Esophagus muscularis mucosa (tissue), 4 donors: Measurements from ENCODE around the gene OR4F15. TPM values are rescaled to one million over a fixed set of nuclear protein-coding genes. Genes with fewer than 3 reads are reported as not detected.

Experiments used
- DNase-seq: peaks from one replicate; pipeline ENCODE4 v3.0.0-alpha.2; 2017; ENCODE audit errors: extremely low spot score
- H3K27ac ChIP-seq, 4 donors: fragments of 200-600 bp; sonication (generic); replicated peaks in 1 of 4; 1 replicate in 3 of 4; 2 replicates in 1 of 4; pipeline ENCODE4 v1.5.1; 2016 to 2019; ENCODE audit warnings: mild to moderate bottlenecking in 1 of 4
- H3K27me3 ChIP-seq, 4 donors: fragments of 200-600 bp; sonication (generic); one replicate each; pipeline versions ENCODE4 v1.5.1 to v1.6.0; 2016 to 2019
- H3K36me3 ChIP-seq, 4 donors: fragments of 200-600 bp; sonication (generic); one replicate each; pipeline ENCODE4 v1.5.1; 2016 to 2019
- H3K4me1 ChIP-seq, 4 donors: fragments of 200-600 bp; sonication (generic); one replicate each; pipeline ENCODE4 v1.5.1; 2016 to 2019
- H3K4me3 ChIP-seq, 4 donors: fragments of 200-600 bp; sonication (generic); 1 replicate in 2 of 4; 2 replicates in 2 of 4; pipeline ENCODE4 v1.5.1; 2016 to 2019; ENCODE audit warnings: mild to moderate bottlenecking in 4 of 4, moderate library complexity in 1 of 4
- H3K9me3 ChIP-seq, 4 donors: fragments of 200-600 bp; sonication (generic); 1 replicate in 3 of 4; 2 replicates in 1 of 4; pipeline ENCODE4 v1.5.1; 2016 to 2019
- EP300 ChIP-seq: sonication (generic); formaldehyde crosslinking; IDR thresholded peaks from one replicate; pipeline ENCODE4 v1.6.1; 2017; ENCODE audit warnings: antibody characterized with exemption
- POLR2A ChIP-seq: fragments of 450-650 bp; IDR thresholded peaks from one replicate; pipeline ENCODE4 v1.6.1; 2017; ENCODE audit warnings: antibody characterized with exemption, moderate library complexity, mild to moderate bottlenecking, low read depth
- POLR2AphosphoS5 ChIP-seq, 2 donors: sonication (generic); formaldehyde crosslinking; IDR thresholded peaks; one replicate each; pipeline ENCODE4 v1.6.1; 2017; ENCODE audit warnings: antibody characterized with exemption in 2 of 2
- WGBS: methylation state at CpG from one replicate; pipeline ENCODE4 v1.1.5; 2018; 5-methylcytosine and 5-hydroxymethylcytosine counted together
- intact Hi-C: fragments of 100-400 bp; cut with DNase I; formaldehyde crosslinking; loops from one replicate; pipeline ENCODE4 v1.15.1; 2023
- small RNA-seq, 3 donors: library from RNA; depleted of rRNA; stranded (forward); fragments of <200 nt; gene quantifications; one replicate each; pipeline ENCODE3, GENCODE V24; 2016
- total RNA-seq, 4 donors: library from RNA; depleted of rRNA; stranded (reverse); fragments of >200 nt; gene quantifications; one replicate each; pipeline versions ENCODE4 v1.1.0 to v1.2.1, GENCODE V29; 2016
- TF ChIP-seq, protein P1 (sequence below), 3 experiments: fragments of 200-600 bp in 2 of 3; fragments of 450-650 bp in 1 of 3; sonication (generic) in 2 of 3; IDR thresholded peaks; one replicate each; pipeline ENCODE4 v1.5.1; 2017 to 2019; ENCODE audit warnings: antibody characterized with exemption in 3 of 3, mild to moderate bottlenecking in 2 of 3, moderate library complexity in 1 of 3

OR4F15 gene
- total RNA-seq, 4 donors from 2014 or later, result not detected

DNA sequence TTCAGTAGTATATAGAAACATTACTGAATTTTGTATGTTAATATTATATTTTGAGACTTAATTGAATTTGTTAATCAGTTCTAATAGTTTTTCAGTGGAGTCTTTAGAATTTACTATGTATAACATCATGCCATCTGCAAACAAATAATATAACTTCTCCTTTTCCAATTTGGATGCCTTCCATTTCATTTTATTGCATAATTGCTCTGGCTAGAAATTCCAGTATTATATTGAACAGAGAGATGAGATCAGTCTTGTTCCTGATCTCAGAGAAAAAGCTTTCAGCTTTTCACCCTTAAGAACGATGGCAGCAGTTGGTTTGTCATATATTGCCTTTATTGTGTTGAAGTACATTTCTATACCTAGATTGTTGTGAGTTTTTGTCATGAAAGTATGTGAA, 40.4 kb downstream of the OR4F15 start:
- intact Hi-C loops, result no loop called here
- 76% methylated on average over 1 of the region's 1 CpG for WGBS
- no peak overlapping the region for H3K27ac ChIP-seq

More for the DNA sequence above, 40.4 kb downstream of the OR4F15 start:
- Histone ChIP-seq H3K4me3 (no peak overlapping the region), H3K4me1 (no peaks in the 10 kb centered on the region), H3K27me3 (peaks cover 0 to 3% (median 0%) of the 10 kb centered on the region in 4 donors), H3K36me3 (no peaks in the 10 kb centered on the region), H3K9me3 (no peaks in the 10 kb centered on the region)
- no peak for DNase-seq
- TF ChIP-seq, protein P1, sequence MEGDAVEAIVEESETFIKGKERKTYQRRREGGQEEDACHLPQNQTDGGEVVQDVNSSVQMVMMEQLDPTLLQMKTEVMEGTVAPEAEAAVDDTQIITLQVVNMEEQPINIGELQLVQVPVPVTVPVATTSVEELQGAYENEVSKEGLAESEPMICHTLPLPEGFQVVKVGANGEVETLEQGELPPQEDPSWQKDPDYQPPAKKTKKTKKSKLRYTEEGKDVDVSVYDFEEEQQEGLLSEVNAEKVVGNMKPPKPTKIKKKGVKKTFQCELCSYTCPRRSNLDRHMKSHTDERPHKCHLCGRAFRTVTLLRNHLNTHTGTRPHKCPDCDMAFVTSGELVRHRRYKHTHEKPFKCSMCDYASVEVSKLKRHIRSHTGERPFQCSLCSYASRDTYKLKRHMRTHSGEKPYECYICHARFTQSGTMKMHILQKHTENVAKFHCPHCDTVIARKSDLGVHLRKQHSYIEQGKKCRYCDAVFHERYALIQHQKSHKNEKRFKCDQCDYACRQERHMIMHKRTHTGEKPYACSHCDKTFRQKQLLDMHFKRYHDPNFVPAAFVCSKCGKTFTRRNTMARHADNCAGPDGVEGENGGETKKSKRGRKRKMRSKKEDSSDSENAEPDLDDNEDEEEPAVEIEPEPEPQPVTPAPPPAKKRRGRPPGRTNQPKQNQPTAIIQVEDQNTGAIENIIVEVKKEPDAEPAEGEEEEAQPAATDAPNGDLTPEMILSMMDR (IDR thresholded peaks at IDR 0.05), result no peak
- no peak for TF ChIP-seq POLR2A
- no peak for TF ChIP-seq POLR2AphosphoS5 (IDR thresholded peaks at IDR 0.05)
- TF ChIP-seq EP300, result no peak

Small RNAs within 50 kb of the gene (small RNA-seq; reads per million reads assigned to genes)
- 0 reads per million in 3 donors for gene RN7SL209P

Other genes starting within 250 kb of the OR4F15 start
- 10 to 100 TPM; 35.5 to 50.5 (median 40.5) TPM for gene TM2D3, start 159.8 kb upstream of the OR4F15 start, total RNA-seq
- 10 to 100 TPM; 16.7 to 26.6 (median 23.5) TPM for gene TARS3, start 87.7 kb upstream of the OR4F15 start, total RNA-seq
- gene OR4F6, start 8.7 kb upstream of the OR4F15 start, total RNA-seq, result not detected